HFFc6 (cell line): ENCODE results near the gene ILDR2. TPM values are rescaled to one million over a fixed set of nuclear protein-coding genes. Genes with fewer than 3 reads are reported as not detected.

Experiments used
- DNase-seq: peaks from one replicate; pipeline ENCODE4 v3.0.0-alpha.2; 2018
- H3K27ac Mint-ChIP-seq: 2 replicates; pipeline ENCODE4 v1.8.0; 2020; ENCODE audit warnings: mild to moderate bottlenecking, mixed read lengths
- H3K27me3 Mint-ChIP-seq: 2 replicates; pipeline ENCODE4 v1.8.0; 2021; ENCODE audit warnings: mild to moderate bottlenecking, moderate library complexity, mixed read lengths; ENCODE audit not compliant: insufficient read depth
- H3K36me3 Mint-ChIP-seq: 2 replicates; pipeline ENCODE4 v1.8.0; 2021; ENCODE audit warnings: low read depth, mixed read lengths
- H3K4me1 Mint-ChIP-seq: 2 replicates; pipeline ENCODE4 v1.8.0; 2020; ENCODE audit warnings: low read depth, mixed read lengths
- H3K4me3 Mint-ChIP-seq: 2 replicates; pipeline ENCODE4 v1.8.0; 2020; ENCODE audit warnings: mild to moderate bottlenecking, moderate library complexity, mixed read lengths
- H3K9me3 Mint-ChIP-seq: 2 replicates; pipeline ENCODE4 v1.8.0; 2020; ENCODE audit warnings: mild to moderate bottlenecking, mixed read lengths
- total RNA-seq, 6 experiments: library from RNA; stranded (reverse); fragmentation: NEBNext Ultra II Directional; extraction: Animal tissue kit (Norgen Biotek cat#: 25700); gene quantifications; 2 replicates in 1 of 6; 3 replicates in 5 of 6; pipeline ENCODE4 v1.2.3, GENCODE V29; 2021
- TF ChIP-seq, protein P1 (sequence below): fragments of 200-600 bp; sonication (generic); IDR thresholded peaks from 2 replicates; pipeline ENCODE4 v1.5.0; 2021; ENCODE audit warnings: antibody characterized with exemption, mild to moderate bottlenecking

The ILDR2 gene
- total RNA-seq, 6 experiments from 2014 or later = not detected

- no peak overlapping the region for H3K4me3 Mint-ChIP-seq
- no peaks in the 10 kb centered on the region for H3K9me3 Mint-ChIP-seq
- H3K27ac Mint-ChIP-seq = no peak overlapping the region
- H3K4me1 Mint-ChIP-seq = no peaks in the 10 kb centered on the region
- peaks cover 2% of the 10 kb centered on the region; the same call in 1 of the 2 replicates for H3K27me3 Mint-ChIP-seq
- DNase-seq = no peak
- H3K36me3 Mint-ChIP-seq = no peaks in the 10 kb centered on the region
- TF ChIP-seq, protein P1, sequence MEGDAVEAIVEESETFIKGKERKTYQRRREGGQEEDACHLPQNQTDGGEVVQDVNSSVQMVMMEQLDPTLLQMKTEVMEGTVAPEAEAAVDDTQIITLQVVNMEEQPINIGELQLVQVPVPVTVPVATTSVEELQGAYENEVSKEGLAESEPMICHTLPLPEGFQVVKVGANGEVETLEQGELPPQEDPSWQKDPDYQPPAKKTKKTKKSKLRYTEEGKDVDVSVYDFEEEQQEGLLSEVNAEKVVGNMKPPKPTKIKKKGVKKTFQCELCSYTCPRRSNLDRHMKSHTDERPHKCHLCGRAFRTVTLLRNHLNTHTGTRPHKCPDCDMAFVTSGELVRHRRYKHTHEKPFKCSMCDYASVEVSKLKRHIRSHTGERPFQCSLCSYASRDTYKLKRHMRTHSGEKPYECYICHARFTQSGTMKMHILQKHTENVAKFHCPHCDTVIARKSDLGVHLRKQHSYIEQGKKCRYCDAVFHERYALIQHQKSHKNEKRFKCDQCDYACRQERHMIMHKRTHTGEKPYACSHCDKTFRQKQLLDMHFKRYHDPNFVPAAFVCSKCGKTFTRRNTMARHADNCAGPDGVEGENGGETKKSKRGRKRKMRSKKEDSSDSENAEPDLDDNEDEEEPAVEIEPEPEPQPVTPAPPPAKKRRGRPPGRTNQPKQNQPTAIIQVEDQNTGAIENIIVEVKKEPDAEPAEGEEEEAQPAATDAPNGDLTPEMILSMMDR = no peak
These were observed 23.7 kb upstream of the ILDR2 start for GRCh38 chr1:166999075-166999474.

DNA sequence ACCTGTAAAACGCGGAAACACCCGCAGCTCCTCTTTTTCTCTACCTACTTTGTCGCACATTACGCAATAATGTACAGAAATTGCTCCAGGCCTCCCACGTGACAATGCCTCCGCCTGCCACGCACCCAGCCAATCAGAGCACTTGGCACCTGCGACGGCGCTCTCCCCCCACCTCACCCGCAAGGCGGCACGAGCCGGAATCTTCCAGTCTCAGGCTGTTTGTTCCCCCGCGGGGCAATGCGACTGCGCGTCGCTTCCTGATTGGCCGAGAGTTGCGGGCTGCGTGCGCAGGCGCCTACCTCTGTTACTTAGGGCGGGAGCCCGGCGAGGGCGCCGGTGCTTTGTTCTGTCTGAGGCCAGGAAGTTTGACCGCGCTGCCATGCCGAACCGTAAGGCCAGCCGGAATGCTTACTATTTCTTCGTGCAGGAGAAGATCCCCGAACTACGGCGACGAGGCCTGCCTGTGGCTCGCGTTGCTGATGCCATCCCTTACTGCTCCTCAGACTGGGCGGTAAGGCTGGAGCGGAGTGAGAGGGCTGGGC lies 13.7 kb upstream of the ILDR2 start, which contains the start of gene MAEL:
Gene MAEL, plus strand, starts transcription at position 307 of the 542 bp plus-strand sequence. Its CDS starts 73 bp downstream, at position 380.
- H3K27ac Mint-ChIP-seq = no peak within 1 kb of the TSS

GRCh38 chr1:166981589-166981988 lies 6.2 kb upstream of the ILDR2 start:
- Mint-ChIP-seq H3K27me3 (peaks cover 9% of the 10 kb centered on the region), H3K9me3 (no peaks in the 10 kb centered on the region), H3K4me1 (no peaks in the 10 kb centered on the region), H3K27ac (no peak overlapping the region), H3K4me3 (no peak overlapping the region), H3K36me3 (no peaks in the 10 kb centered on the region)
- no peak for DNase-seq
- TF ChIP-seq, protein P1 = no peak

More for the DNA sequence above, 13.7 kb upstream of the ILDR2 start, which contains the start of gene MAEL:
- Mint-ChIP-seq H3K4me1 (no peaks in the 10 kb centered on the region), H3K4me3 (no peak within 1 kb of the TSS), H3K36me3 (no peaks in the 10 kb centered on the region), H3K27me3 (peaks cover 3% of the 10 kb centered on the region; the same call in 1 of the 2 replicates), H3K9me3 (no peaks in the 10 kb centered on the region)
- TF ChIP-seq, protein P1 = no peak
- no peak for DNase-seq

- H3K9me3 Mint-ChIP-seq = no peaks in the 10 kb centered on the region
- H3K36me3 Mint-ChIP-seq = no peaks in the 10 kb centered on the region
- no peaks in the 10 kb centered on the region for H3K4me1 Mint-ChIP-seq
- H3K27ac Mint-ChIP-seq = no peak overlapping the region
- H3K4me3 Mint-ChIP-seq = no peak overlapping the region
- peaks cover 17% of the 10 kb centered on the region for H3K27me3 Mint-ChIP-seq
- DNase-seq = no peak
- TF ChIP-seq, protein P1 = no peak
These were observed 5.5 kb upstream of the ILDR2 start for GRCh38 chr1:166980818-166981217.

DNA sequence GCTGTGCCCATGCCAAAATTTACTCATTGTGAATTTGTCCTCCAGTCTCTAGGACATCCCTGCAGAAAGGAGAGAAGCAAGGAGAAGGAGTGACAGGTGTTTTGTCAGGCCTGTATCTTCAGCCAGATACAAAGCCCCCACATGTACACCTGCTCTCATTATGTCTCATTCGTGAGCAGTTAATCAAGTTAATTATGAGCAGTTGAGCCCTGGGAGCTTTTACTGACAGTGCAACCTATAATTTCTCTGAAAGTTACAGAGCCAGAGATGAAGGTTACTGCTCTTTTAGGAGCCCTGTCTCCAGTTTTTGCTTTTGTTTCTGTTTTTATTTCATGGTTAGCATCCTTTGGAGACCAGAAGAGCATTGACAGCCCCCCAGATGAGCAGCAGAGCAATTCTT lies 5.0 kb upstream of the ILDR2 start:
- Mint-ChIP-seq H3K4me3 (no peak overlapping the region), H3K36me3 (no peaks in the 10 kb centered on the region), H3K27ac (no peak overlapping the region), H3K27me3 (peaks cover 19% of the 10 kb centered on the region), H3K4me1 (no peaks in the 10 kb centered on the region), H3K9me3 (no peaks in the 10 kb centered on the region)
- TF ChIP-seq, protein P1 = no peak
- DNase-seq = no peak
